AG20443 (cell line): ENCODE measurements around the gene RNF112.

Experiments
- DNase-seq: peaks from one replicate; pipeline ENCODE4 v3.0.0; 2012; ENCODE audit warnings: low spot score, mixed read lengths

RNF112 gene

DNA sequence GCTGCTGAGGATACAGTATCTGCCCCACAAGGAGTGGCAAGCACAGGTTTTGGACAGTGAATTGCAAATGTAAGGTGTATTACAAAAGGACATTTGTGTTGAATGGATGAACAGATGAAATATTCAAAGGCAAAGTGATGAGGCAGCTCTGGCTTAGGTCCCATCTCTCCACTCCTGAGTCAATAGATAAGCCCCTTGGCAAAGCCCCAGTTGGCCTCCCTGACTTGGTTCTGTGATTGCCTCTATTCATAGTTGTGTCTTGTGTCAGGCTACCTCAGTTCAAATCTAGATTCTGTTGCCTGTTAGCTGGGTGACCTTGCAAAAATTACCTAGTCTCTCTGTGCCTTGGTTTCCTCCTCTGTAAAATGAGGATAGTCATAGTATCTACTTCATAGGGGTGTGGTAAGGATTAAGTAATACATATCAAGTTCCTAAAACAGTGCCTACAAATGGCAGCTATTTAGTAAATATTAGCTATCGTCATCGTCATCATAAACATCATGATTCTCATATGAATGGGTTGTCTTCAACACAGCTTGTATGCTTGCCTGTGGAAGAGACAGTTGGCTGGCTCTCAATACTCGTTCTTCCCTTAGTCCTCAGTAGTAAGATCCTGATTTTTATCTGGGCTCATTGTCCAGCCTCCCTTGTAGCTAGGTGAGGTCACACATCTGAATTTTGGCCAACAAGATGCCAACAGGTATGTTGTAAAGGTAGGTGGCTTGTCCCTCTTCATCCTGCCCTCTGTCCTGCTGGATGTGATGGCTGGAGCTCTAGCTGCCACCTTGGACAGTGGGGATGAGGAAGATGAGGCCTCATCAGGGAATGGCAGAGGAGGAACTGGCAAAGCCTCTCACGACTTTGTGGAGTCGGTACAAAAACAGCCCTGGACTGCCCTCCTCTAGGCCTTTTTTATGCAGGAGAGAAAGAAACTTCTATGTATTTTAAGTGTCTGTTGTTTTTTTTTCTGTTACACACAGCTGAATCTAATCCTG lies 21.9 kb upstream of the RNF112 start:
- DNase-seq = no peak

DNA sequence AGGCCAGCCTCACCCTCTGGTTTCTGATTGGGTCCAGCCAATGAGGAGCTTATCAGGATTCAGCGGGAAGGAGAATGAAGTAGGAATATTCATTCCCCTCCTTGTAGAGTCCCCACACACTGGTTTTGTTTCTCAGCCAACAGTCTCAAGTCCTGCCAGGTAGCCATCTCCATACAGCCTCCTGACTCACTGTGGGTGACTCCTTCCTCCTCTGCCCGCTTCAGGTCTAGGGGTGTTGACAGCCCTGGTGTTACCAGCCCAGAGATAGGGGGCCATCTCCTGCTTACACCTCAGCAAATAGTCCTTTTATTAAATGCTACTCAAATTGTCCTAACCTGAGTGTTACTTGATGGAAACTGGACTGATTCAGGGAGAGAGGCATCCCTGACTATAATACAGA lies 20.1 kb upstream of the RNF112 start:
- DNase-seq = no peak

DNA sequence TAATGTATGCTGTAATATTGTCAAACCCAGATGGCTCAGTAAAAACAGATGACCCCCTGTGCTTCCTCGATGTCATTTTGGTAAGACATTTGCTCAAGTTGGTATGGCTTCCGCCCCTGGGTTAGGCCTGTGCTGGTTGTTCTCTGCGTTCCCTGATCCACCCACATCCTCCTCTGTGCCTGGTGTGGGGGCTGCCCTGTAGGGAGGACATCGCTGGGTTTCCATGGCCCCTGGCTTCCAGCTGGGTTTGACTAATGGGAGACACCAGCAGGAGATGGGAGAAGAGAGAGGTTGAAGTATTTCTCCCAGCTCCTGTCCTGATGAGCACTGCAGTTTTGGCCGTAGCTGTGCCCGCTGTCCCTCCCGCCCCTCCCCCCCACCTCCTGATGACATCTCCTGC lies 19.6 kb upstream of the RNF112 start:
- no peak for DNase-seq

DNA sequence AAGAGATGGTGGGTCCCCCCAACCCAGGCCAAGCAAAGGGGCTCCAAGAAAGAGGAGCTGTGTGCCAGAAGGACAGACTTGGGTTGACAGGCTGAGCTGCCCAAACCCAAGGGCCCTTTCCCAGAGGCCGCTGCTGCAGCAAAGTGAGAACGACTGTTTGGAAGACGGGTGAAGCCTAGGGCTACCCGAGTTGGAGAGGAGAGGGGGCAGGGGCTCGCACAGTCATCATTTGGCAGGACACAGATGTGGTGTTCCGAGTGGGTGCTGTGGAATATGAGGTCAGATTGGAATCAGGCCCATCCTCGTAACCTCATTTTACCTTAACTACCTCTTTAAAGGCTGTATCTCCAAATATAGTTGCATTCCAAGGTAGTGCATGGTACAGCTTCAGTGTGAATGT lies 18.7 kb upstream of the RNF112 start:
- DNase-seq = no peak

- no peak for DNase-seq
These were observed 13.4 kb upstream of the RNF112 start for GRCh38 chr17:19397556-19398041.

DNA sequence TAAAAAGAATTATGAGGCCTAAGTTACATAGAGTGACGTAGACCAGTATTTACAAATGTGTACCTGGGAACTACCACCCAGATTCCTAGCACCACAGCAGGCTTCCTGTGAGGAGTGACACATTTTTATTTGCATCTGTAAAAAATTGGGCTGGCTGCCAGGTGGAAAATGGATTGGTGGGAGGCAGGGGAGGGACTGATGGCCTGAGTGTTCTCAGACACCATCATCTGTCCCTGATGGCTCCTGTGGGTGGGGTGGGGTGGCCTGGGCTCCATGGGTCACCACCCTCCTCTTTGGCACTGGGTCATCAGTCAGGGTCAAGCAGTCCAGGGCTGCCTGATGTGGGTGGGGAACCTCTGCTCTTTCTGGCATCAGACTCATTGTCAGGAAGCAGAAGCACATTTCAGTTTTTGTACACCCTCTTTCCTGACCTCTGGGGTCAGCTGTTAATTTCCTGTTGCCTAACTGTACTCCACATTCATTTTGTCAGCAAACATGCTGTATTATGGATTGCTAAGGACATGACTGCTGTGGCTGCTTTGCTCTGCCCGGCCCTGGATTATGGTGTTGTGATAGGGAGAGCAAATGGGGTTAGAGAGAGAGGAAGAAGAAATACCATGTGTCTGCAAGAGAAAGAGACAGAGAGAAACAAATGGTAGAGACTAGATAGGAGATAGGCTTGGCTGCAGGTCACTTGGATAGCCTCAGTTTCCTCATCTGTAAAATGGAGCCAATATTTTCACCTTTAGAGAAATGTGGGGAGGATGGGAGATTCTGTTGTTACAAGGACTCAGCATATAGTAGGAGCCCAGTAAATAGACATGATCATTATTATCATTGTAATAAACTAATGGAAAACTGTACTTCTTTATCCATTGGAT lies 12.5 kb upstream of the RNF112 start:
- DNase-seq = peak; percentile 24

GRCh38 chr17:19399750-19400450 lies 11.1 kb upstream of the RNF112 start:
- no peak for DNase-seq

- DNase-seq = no peak
These were observed 9.6 kb upstream of the RNF112 start for GRCh38 chr17:19401321-19402010.

GRCh38 chr17:19402171-19402570 lies 8.9 kb upstream of the RNF112 start:
- DNase-seq = no peak

GRCh38 chr17:19403021-19403420 lies 8.0 kb upstream of the RNF112 start:
- no peak for DNase-seq

- DNase-seq = no peak
These were observed 6.8 kb upstream of the RNF112 start for GRCh38 chr17:19404264-19404663.

- DNase-seq = no peak
These were observed 5.9 kb upstream of the RNF112 start for GRCh38 chr17:19405114-19405513.

- no peak for DNase-seq
These were observed 3.3 kb upstream of the RNF112 start for GRCh38 chr17:19407601-19408345.

DNA sequence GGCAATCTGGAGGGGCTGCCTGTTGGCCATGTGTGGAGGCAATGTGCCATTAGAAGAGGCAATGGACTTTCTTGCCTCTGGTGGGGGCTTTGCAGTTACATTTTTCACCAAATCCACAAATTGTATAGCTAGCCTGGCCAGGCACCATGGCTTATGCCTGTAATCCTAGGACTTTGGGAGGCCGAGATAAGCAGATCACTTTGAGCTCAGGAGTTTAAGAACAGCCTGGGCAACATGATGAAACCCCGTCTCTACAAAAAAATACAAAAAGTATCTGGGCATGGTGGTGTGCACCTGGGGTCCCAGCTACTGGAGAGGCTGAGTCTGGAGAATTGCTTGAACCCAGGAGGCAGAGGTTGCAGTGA lies 2.7 kb upstream of the RNF112 start:
- no peak for DNase-seq

- no peak for DNase-seq
These were observed 2.0 kb upstream of the RNF112 start for GRCh38 chr17:19409066-19409465.

- peak; percentile 71 for DNase-seq
These were observed 1.5 kb upstream of the RNF112 start for GRCh38 chr17:19409509-19409908.

DNA sequence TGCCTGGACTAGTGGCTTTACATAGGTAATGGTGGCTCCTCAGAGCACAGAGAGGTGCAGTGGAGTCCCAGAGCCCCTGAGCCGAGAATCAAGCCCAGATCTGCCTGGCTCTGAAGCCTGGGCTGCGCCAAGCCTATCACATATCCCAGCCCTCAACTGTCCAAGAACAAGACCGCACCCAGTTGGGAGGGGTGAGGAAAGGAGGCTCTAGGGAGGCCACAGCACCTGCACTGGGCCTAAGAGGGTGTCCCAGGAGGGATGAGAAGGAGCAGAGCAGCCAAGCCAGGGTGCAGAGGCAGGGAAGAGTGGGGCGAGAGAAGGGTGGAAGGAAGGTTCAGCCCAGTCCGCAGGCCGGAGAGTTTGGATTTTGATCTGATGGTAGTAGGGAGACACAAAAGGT lies 941 bp upstream of the RNF112 start:
- DNase-seq = no peak

DNA sequence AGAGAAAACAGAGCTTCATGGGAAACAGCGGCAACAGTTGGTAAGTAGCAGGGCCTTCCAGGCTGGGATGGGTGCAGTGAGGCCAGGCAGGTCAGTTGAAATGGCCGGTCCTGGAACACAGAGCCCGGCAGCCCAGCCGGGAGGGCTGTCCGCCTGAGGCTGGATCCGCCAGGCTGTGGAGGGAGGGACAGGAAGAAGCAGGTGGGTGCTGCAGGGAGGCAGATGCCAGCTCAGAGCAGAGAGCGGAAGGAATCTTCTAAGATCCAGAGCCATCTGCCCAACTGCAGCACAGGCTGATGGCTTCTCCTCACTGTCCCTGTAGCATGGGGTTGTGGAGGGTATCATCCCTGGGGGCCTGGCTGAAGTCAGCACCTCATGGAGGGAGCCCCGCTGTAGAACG lies 599 bp downstream of the RNF112 start:
- no peak for DNase-seq

DNA sequence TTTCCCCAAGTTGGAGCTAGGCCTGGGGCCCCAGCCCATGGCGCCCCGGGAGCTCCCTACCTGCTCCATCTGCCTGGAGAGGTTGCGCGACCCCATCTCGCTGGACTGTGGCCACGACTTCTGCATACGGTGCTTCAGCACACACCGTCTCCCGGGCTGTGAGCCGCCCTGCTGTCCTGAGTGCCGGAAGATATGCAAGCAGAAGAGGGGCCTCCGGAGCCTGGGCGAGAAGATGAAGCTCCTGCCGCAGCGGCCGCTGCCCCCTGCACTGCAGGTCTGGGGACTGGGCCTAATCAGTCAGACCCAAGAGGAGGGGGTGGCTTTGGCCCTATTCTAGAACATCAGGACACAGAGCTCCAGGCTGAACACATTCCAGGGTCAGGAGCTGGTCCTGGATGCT lies 1.5 kb downstream of the RNF112 start:
- no peak for DNase-seq

DNA sequence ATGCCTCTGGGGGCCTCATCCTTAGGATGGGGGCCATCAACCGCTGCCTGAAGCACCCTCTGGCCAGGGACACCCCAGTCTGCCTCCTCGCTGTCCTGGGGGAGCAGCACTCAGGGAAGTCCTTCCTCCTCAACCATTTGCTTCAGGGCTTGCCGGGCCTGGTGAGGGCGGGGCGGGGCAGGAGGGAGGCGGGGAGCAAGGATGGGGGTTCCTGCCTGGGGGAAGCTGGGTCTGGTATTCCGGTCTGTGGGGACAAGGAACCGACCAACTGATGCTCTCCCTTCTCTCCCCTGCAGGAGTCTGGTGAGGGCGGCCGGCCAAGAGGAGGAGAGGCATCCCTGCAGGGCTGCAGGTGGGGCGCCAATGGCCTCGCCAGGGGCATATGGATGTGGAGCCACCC lies 2.0 kb downstream of the RNF112 start:
- no peak for DNase-seq

DNA sequence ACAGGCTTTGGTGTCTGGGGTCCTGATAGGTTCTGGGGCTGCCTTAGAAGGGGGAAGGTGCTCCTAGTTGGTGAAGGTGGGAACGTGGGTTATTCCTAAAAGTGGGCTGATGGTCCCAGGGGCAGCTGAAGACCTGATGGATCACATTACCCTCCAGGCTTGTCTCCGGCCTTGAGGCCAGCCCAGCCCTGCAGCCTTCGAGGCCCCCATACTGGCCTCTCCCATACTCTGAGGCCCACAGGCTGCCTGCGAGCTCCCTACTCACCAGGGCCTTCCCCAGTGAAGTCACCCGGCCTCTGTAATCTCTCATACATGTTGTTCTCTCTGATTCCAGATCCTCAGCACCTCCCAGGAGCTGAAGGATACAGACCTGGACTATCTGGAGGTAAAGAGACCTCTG lies 2.7 kb downstream of the RNF112 start:
- no peak for DNase-seq
